Sigmoid colon (tissue), 7 donors: ENCODE results near the gene MGAT1. TPM values are rescaled to one million over a fixed set of nuclear protein-coding genes. Genes with fewer than 3 reads are reported as not detected.

ENCODE experiments used
- DNase-seq: peaks from one replicate; pipeline ENCODE4 v3.0.0-alpha.2; 2019
- H3K27ac ChIP-seq, 4 donors: fragments of 200-600 bp; sonication (generic); one replicate each; pipeline ENCODE4 v1.5.1; 2016 to 2019; ENCODE audit warnings: mild to moderate bottlenecking in 1 of 4
- H3K27me3 ChIP-seq, 3 donors: fragments of 200-600 bp; sonication (generic); one replicate each; pipeline ENCODE4 v1.5.1; 2019; ENCODE audit warnings: mild to moderate bottlenecking in 1 of 3
- H3K36me3 ChIP-seq, 4 donors: fragments of 200-600 bp; sonication (generic); one replicate each; pipeline ENCODE4 v1.5.1; 2016 to 2019
- H3K4me1 ChIP-seq, 4 donors: fragments of 200-600 bp; sonication (generic); one replicate each; pipeline ENCODE4 v1.5.1; 2017 to 2019
- H3K4me3 ChIP-seq, 4 donors: fragments of 200-600 bp; sonication (generic); one replicate each; pipeline ENCODE4 v1.5.1; 2017 to 2019; ENCODE audit warnings: mild to moderate bottlenecking in 2 of 4, moderate library complexity in 1 of 4
- H3K9me3 ChIP-seq, 4 donors: fragments of 200-600 bp in 3 of 4; sonication (generic) in 3 of 4; one replicate each; pipeline versions ENCODE4 v1.5.1 to v1.6.1; 2013 to 2019
- EP300 ChIP-seq, 4 donors: sonication (generic); formaldehyde crosslinking; IDR thresholded peaks; one replicate each; pipeline ENCODE4 v1.6.1; 2017; ENCODE audit warnings: antibody characterized with exemption in 4 of 4
- POLR2A ChIP-seq, 2 donors: fragments of 450-650 bp; IDR thresholded peaks; one replicate each; pipeline ENCODE4 v1.6.1; 2016; ENCODE audit warnings: antibody characterized with exemption in 2 of 2, mild to moderate bottlenecking in 2 of 2, moderate library complexity in 2 of 2
- POLR2AphosphoS5 ChIP-seq, 4 donors: sonication (generic); formaldehyde crosslinking; IDR thresholded peaks; one replicate each; pipeline ENCODE4 v1.6.1; 2017; ENCODE audit warnings: antibody characterized with exemption in 4 of 4
- WGBS, 2 donors: extraction: QIAGEN DNeasy Blood & Tissue Kit; methylation state at CpG; one replicate each; pipeline ENCODE4 v1.1.7; 2013; 5-methylcytosine and 5-hydroxymethylcytosine counted together
- intact Hi-C: fragments of 100-400 bp; cut with DNase I; formaldehyde crosslinking; loops from one replicate; pipeline ENCODE4 v1.15.1; 2023
- polyA plus RNA-seq, 3 donors: library from polyadenylated mRNA; stranded (reverse); fragments of 200-250 nt; gene quantifications; one replicate each; pipeline ENCODE4 v1.2.3, GENCODE V29; 2013
- total RNA-seq, 4 donors: library from RNA; depleted of rRNA; stranded (reverse); fragments of >200 nt; gene quantifications; one replicate each; pipeline ENCODE4 v1.1.0, GENCODE V29; 2016
- TF ChIP-seq, protein P1 (sequence below), 4 experiments: fragments of 450-650 bp in 3 of 4; fragments of 200-600 bp in 1 of 4; IDR thresholded peaks; one replicate each; pipeline ENCODE4 v1.5.1; 2016 to 2019; ENCODE audit warnings: antibody characterized with exemption in 4 of 4, mild to moderate bottlenecking in 3 of 4, moderate library complexity in 2 of 4
- donor health status: healthy with polysubstance abuse.
- donor health status: Bipolar disorder and iron deficiency.
- donor health status: healthy.

Gene MGAT1
- total and polyA plus RNA-seq, 7 donors: 41.4 to 149 (median 105) TPM

DNA sequence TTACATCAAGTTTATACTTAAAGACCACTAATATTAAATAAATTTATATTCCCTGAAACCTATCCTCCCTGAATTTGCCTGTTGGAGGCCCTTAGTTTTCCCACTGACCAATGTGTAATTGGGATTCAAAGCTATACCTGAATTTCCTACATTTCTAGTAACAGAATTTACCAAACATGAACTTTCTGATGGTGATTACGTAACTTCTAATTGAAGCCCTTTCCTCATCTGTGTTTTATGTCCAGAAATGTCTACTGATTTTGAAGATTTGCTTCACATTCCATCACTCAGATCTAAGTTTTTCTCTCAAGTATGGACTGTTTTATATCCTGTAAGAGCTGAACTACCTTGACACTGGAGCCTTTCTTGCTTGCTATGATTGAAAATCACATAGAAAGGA is 45.7 kb upstream of the MGAT1 start:
- no peak overlapping the region for H3K4me3 ChIP-seq
- peaks cover 22 to 35% (median 25%) of the 10 kb centered on the region in 4 donors for H3K36me3 ChIP-seq
- no peak overlapping the region for H3K27ac ChIP-seq
- H3K4me1 ChIP-seq: no peaks in the 10 kb centered on the region
- WGBS, 2 donors: 97 to 100% methylated on average over 1 of the region's 1 CpG
- intact Hi-C loops: no loop called here
- no peaks in the 10 kb centered on the region for H3K27me3 ChIP-seq
- TF ChIP-seq, protein P1, sequence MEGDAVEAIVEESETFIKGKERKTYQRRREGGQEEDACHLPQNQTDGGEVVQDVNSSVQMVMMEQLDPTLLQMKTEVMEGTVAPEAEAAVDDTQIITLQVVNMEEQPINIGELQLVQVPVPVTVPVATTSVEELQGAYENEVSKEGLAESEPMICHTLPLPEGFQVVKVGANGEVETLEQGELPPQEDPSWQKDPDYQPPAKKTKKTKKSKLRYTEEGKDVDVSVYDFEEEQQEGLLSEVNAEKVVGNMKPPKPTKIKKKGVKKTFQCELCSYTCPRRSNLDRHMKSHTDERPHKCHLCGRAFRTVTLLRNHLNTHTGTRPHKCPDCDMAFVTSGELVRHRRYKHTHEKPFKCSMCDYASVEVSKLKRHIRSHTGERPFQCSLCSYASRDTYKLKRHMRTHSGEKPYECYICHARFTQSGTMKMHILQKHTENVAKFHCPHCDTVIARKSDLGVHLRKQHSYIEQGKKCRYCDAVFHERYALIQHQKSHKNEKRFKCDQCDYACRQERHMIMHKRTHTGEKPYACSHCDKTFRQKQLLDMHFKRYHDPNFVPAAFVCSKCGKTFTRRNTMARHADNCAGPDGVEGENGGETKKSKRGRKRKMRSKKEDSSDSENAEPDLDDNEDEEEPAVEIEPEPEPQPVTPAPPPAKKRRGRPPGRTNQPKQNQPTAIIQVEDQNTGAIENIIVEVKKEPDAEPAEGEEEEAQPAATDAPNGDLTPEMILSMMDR (IDR thresholded peaks at IDR 0.05): no peak
- TF ChIP-seq EP300 (IDR thresholded peaks at IDR 0.05): no peak
- no peak for TF ChIP-seq POLR2AphosphoS5 (IDR thresholded peaks at IDR 0.05)
- no peak for TF ChIP-seq POLR2A (IDR thresholded peaks at IDR 0.05)
- H3K9me3 ChIP-seq: peaks cover 0 to 33% (median 2%) of the 10 kb centered on the region in 4 donors
- no peak for DNase-seq

- TF ChIP-seq EP300 (IDR thresholded peaks at IDR 0.05): no peak
- TF ChIP-seq, protein P1 (IDR thresholded peaks at IDR 0.05): no peak
- no peak for TF ChIP-seq POLR2AphosphoS5 (IDR thresholded peaks at IDR 0.05)
- TF ChIP-seq POLR2A (IDR thresholded peaks at IDR 0.05): no peak
- intact Hi-C loops: no loop called here
- Histone ChIP-seq H3K27me3 (no peaks in the 10 kb centered on the region), H3K36me3 (peaks cover 22 to 35% (median 25%) of the 10 kb centered on the region in 4 donors), H3K4me1 (no peaks in the 10 kb centered on the region), H3K9me3 (peaks cover 0 to 33% (median 2%) of the 10 kb centered on the region in 4 donors), H3K27ac (no peak overlapping the region), H3K4me3 (no peak overlapping the region)
- WGBS, 2 donors: 32 to 51% methylated on average over 3 of the region's 3 CpGs
- no peak for DNase-seq
Observed at GRCh38 chr5:180847026-180847425, 44.4 kb upstream of the MGAT1 start.

- Histone ChIP-seq H3K9me3 (peaks cover 0 to 14% (median 0%) of the 10 kb centered on the region in 4 donors), H3K27me3 (no peaks in the 10 kb centered on the region), H3K4me1 (no peaks in the 10 kb centered on the region), H3K36me3 (peaks cover 7 to 14% (median 10%) of the 10 kb centered on the region in 4 donors), H3K27ac (no peak overlapping the region), H3K4me3 (no peak overlapping the region)
- no peak for TF ChIP-seq POLR2A (IDR thresholded peaks at IDR 0.05)
- TF ChIP-seq, protein P1 (IDR thresholded peaks at IDR 0.05): no peak
- no peak for TF ChIP-seq POLR2AphosphoS5 (IDR thresholded peaks at IDR 0.05)
- TF ChIP-seq EP300 (IDR thresholded peaks at IDR 0.05): no peak
- DNase-seq: no peak
- intact Hi-C loops: no loop called here
- 96 to 100% methylated on average over 1 of the region's 1 CpG for WGBS, 2 donors
Observed at GRCh38 chr5:180844858-180845257, 42.3 kb upstream of the MGAT1 start.

DNA sequence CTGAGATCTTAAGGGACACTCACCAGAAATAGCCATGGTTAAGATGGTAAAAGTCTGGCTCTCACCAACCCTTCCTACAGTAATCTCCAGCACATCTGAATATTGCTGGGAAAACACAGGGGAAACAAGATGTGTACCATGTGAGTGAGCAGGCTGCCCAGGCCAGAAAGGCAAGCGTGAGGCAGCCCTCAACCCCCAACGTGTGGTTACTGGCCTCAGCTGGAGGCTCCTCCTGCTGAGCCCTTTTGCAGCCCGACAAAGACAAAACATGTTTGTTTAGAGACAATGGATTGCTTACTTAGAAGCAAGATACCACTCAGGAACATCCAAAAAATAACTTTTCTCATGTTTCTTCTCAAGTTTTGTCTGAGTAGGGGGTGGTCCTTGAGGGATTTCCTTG is 41.8 kb upstream of the MGAT1 start:
- TF ChIP-seq POLR2A (IDR thresholded peaks at IDR 0.05) (no peak), POLR2AphosphoS5 (IDR thresholded peaks at IDR 0.05) (no peak), EP300 (IDR thresholded peaks at IDR 0.05) (no peak)
- TF ChIP-seq, protein P1 (IDR thresholded peaks at IDR 0.05): no peak
- Histone ChIP-seq H3K4me1 (no peaks in the 10 kb centered on the region), H3K27ac (no peak overlapping the region), H3K36me3 (peaks cover 4 to 9% (median 7%) of the 10 kb centered on the region in 4 donors), H3K4me3 (no peak overlapping the region), H3K9me3 (peaks cover 0 to 10% (median 0%) of the 10 kb centered on the region in 4 donors), H3K27me3 (no peaks in the 10 kb centered on the region)
- intact Hi-C loops: no loop called here
- WGBS, 2 donors: 76 to 80% methylated on average over 3 of the region's 3 CpGs
- no peak for DNase-seq

GRCh38 chr5:180839935-180840334 is 37.3 kb upstream of the MGAT1 start:
- no peaks in the 10 kb centered on the region for H3K27me3 ChIP-seq
- intact Hi-C loops: no loop called here
- TF ChIP-seq POLR2AphosphoS5 (IDR thresholded peaks at IDR 0.05) (no peak), POLR2A (IDR thresholded peaks at IDR 0.05) (no peak), EP300 (IDR thresholded peaks at IDR 0.05) (no peak)
- TF ChIP-seq, protein P1 (IDR thresholded peaks at IDR 0.05): no peak
- peaks cover 0 to 29% (median 7%) of the 10 kb centered on the region in 4 donors for H3K36me3 ChIP-seq
- 95 to 96% methylated on average over 3 of the region's 3 CpGs for WGBS, 2 donors
- H3K4me1 ChIP-seq: no peaks in the 10 kb centered on the region
- DNase-seq: no peak
- no peak overlapping the region for H3K27ac ChIP-seq
- no peak overlapping the region for H3K4me3 ChIP-seq
- no peaks in the 10 kb centered on the region for H3K9me3 ChIP-seq
